NAMALWA (cell line): Measurements from ENCODE around the gene SETD7.

Experiments used
- DNase-seq: peaks from one replicate; pipeline ENCODE4 v3.0.0-alpha.2; 2015; ENCODE audit warnings: low spot score

The SETD7 gene

GRCh38 chr4:139550724-139551429 is 5.1 kb downstream of the SETD7 start:
- no peak for DNase-seq

GRCh38 chr4:139547979-139548378 is 8.0 kb downstream of the SETD7 start:
- no peak for DNase-seq

- DNase-seq: no peak
Measured at GRCh38 chr4:139540632-139541031, 15.4 kb downstream of the SETD7 start.

- no peak for DNase-seq
Measured at GRCh38 chr4:139540161-139540560, 15.9 kb downstream of the SETD7 start.

- no peak for DNase-seq
Measured at GRCh38 chr4:139537292-139537691, 18.7 kb downstream of the SETD7 start.

- no peak for DNase-seq
Measured at GRCh38 chr4:139535871-139536234, 20.2 kb downstream of the SETD7 start.

GRCh38 chr4:139535228-139535870 is 20.7 kb downstream of the SETD7 start:
- DNase-seq: no peak

GRCh38 chr4:139534287-139534950 is 21.6 kb downstream of the SETD7 start:
- DNase-seq: no peak

GRCh38 chr4:139533511-139533910 is 22.5 kb downstream of the SETD7 start:
- DNase-seq: no peak

- DNase-seq: no peak
Measured at GRCh38 chr4:139532947-139533346, 23.1 kb downstream of the SETD7 start.

- peak; percentile 77 for DNase-seq
Measured at GRCh38 chr4:139530833-139531427, 25.1 kb downstream of the SETD7 start.

- DNase-seq: no peak
Measured at GRCh38 chr4:139528377-139529005, 27.5 kb downstream of the SETD7 start.

- no peak for DNase-seq
Measured at GRCh38 chr4:139526928-139527327, 29.1 kb downstream of the SETD7 start.

GRCh38 chr4:139525414-139525813 is 30.6 kb downstream of the SETD7 start:
- no peak for DNase-seq

GRCh38 chr4:139524062-139524631 is 31.9 kb downstream of the SETD7 start:
- DNase-seq: no peak

- no peak for DNase-seq
Measured at GRCh38 chr4:139523076-139523475, 32.9 kb downstream of the SETD7 start.

GRCh38 chr4:139522457-139522856 is 33.6 kb downstream of the SETD7 start:
- DNase-seq: no peak

GRCh38 chr4:139521754-139522401 is 34.1 kb downstream of the SETD7 start:
- no peak for DNase-seq

- DNase-seq: no peak
Measured at GRCh38 chr4:139515531-139515958, 40.5 kb downstream of the SETD7 start.

GRCh38 chr4:139514382-139515059 is 41.5 kb downstream of the SETD7 start:
- no peak for DNase-seq

GRCh38 chr4:139511320-139511719 is 44.7 kb downstream of the SETD7 start:
- no peak for DNase-seq
